Activated CD8-positive, alpha-beta T cell treated with anti-CD3 and anti-CD28 coated beads for 36 hours (primary cell): ENCODE results near the gene POLH. TPM values are rescaled to one million over a fixed set of nuclear protein-coding genes. Genes with fewer than 3 reads are reported as not detected.
"Not testable (repeated sequence)": the region's sequence is repeated elsewhere in the genome, so short reads cannot be mapped to it uniquely, and the experiment has no call there.

Source experiments
- ATAC-seq: fragments of 200-7000 bp; cut with Tn5 transposase; one replicate; pipeline ENCODE4 v1.10.0; 2021; ENCODE audit warnings: mild to moderate bottlenecking, moderate library complexity
- CTCF ChIA-PET: fragments of 350-600 bp; sonication (Branson Sonifier 250); formaldehyde crosslinking; loops from one replicate; lab custom pipeline; 2021; ENCODE audit warnings: antibody characterized with exemption; lab: Charles Lee
- POLR2A ChIA-PET: fragments of 350-600 bp; sonication (Branson Sonifier 250); formaldehyde crosslinking; loops from one replicate; lab custom pipeline; 2021; ENCODE audit warnings: antibody characterized with exemption; lab: Charles Lee
- DNase-seq: peaks from one replicate; pipeline ENCODE4 v3.0.0-alpha.2; 2020
- H3K27ac Mint-ChIP-seq: one replicate; pipeline ENCODE4 v1.8.0; 2021; ENCODE audit warnings: mild to moderate bottlenecking, mixed read lengths
- H3K27me3 Mint-ChIP-seq: one replicate; pipeline ENCODE4 v1.8.0; 2021; ENCODE audit warnings: mixed read lengths
- H3K36me3 Mint-ChIP-seq: one replicate; pipeline ENCODE4 v1.8.0; 2021; ENCODE audit warnings: low read depth, mixed read lengths
- H3K4me1 Mint-ChIP-seq: one replicate; pipeline ENCODE4 v1.8.0; 2021; ENCODE audit warnings: low read depth, mixed read lengths
- H3K4me3 Mint-ChIP-seq: one replicate; pipeline ENCODE4 v1.8.0; 2021; ENCODE audit warnings: mild to moderate bottlenecking, moderate library complexity, mixed read lengths
- H3K9me3 Mint-ChIP-seq: one replicate; pipeline ENCODE4 v1.8.0; 2021; ENCODE audit warnings: mixed read lengths
- CTCF ChIP-seq: fragments of 200-600 bp; IDR thresholded peaks from one replicate; pipeline ENCODE4 v1.8.0; 2022; ENCODE audit warnings: antibody characterized with exemption, mild to moderate bottlenecking
- intact Hi-C: fragments of 100-400 bp; cut with micrococcal nuclease; formaldehyde crosslinking; loops from one replicate; pipeline ENCODE4 v1.10.0; 2022
- total RNA-seq, 2 experiments: library from RNA; stranded (reverse); gene quantifications; one replicate each; pipeline ENCODE4 v1.2.3, GENCODE V29; 2021

The POLH gene
- total RNA-seq, 2 experiments from 2014 or later: 37.9 to 42.1 TPM

- TF ChIP-seq CTCF: no peak
- ATAC-seq (peak; percentile 35), DNase-seq (peak; percentile 74)
- Mint-ChIP-seq H3K27me3 (no peaks in the 10 kb centered on the region), H3K36me3 (peaks cover 29% of the 10 kb centered on the region), H3K4me1 (peaks cover 23% of the 10 kb centered on the region), H3K4me3 (peak overlapping the region; percentile 98), H3K9me3 (no peaks in the 10 kb centered on the region), H3K27ac (peak overlapping the region; percentile 100)
- ChIA-PET CTCF (interaction anchor here (1.1 to 2.5 kb wide), 4 partner anchors 20 to 451 kb away, joined by 3 to 17 read pairs (median 8); partner anchors contain the start of gene VEGFA), POLR2A (interaction anchor here (0.7 to 2.2 kb wide), 7 partner anchors 15 to 146 kb away, joined by 3 to 10 read pairs (median 3); partner anchors contain the start of genes POLH and XPO5)
- intact Hi-C loops: no loop called here
These were observed 52.6 kb downstream of the POLH start for GRCh38 chr6:43628393-43629103.

- Mint-ChIP-seq H3K36me3 (peaks cover 27% of the 10 kb centered on the region), H3K27ac (peak within 1 kb of the TSS; percentile 100), H3K4me3 (peak within 1 kb of the TSS; percentile 98), H3K9me3 (no peaks in the 10 kb centered on the region), H3K27me3 (no peaks in the 10 kb centered on the region), H3K4me1 (peaks cover 23% of the 10 kb centered on the region)
- ATAC-seq (peak; percentile 84), DNase-seq (peak; percentile 99)
- ChIA-PET POLR2A (interaction anchor here (0.8 to 2.2 kb wide), 10 partner anchors 9 to 145 kb away, joined by 3 to 10 read pairs (median 4); partner anchors contain the start of genes POLH, VEGFA and XPO5), CTCF (interaction anchor here (0.9 to 2.5 kb wide), 6 partner anchors 20 to 450 kb away, joined by 4 to 17 read pairs (median 6); partner anchors contain the start of genes DNPH1 and VEGFA)
- intact Hi-C loops: no loop called here
- no peak for TF ChIP-seq CTCF
These were observed 53.1 kb downstream of the POLH start, which contains the start of gene GTPBP2 for GRCh38 chr6:43629104-43629504. Gene GTPBP2, minus strand, starts transcription at chr6:43629264. Its CDS starts 102 bp downstream, at chr6:43629162.

- Mint-ChIP-seq H3K9me3 (no peaks in the 10 kb centered on the region), H3K27ac (peak overlapping the region; percentile 100), H3K36me3 (peaks cover 23% of the 10 kb centered on the region), H3K4me3 (peak overlapping the region; percentile 98), H3K4me1 (peaks cover 24% of the 10 kb centered on the region), H3K27me3 (no peaks in the 10 kb centered on the region)
- peak; percentile 97 for DNase-seq
- ChIA-PET POLR2A (interaction anchor here (0.7 to 2.2 kb wide), 14 partner anchors 9 to 152 kb away, joined by 3 to 10 read pairs (median 4); partner anchors contain the start of genes POLH, TJAP1, VEGFA and XPO5), CTCF (interaction anchor here (0.9 to 2.5 kb wide), 7 partner anchors 16 to 450 kb away, joined by 4 to 17 read pairs (median 5); partner anchors contain the start of genes DNPH1 and VEGFA)
- intact Hi-C loops: no loop called here
- peak; percentile 76 for ATAC-seq
- TF ChIP-seq CTCF: no peak
These were observed 53.7 kb downstream of the POLH start for GRCh38 chr6:43629505-43630300.

- ATAC-seq: no peak
- TF ChIP-seq CTCF: no peak
- no peak for DNase-seq
- peaks cover 15% of the 10 kb centered on the region for H3K36me3 Mint-ChIP-seq
- peak overlapping the region; percentile 69 for H3K27ac Mint-ChIP-seq
- POLR2A ChIA-PET: interaction anchor here (1.3 kb wide), 1 partner anchor 9 kb away, joined by 4 read pairs; no protein-coding TSS in a partner anchor
- H3K4me3 Mint-ChIP-seq: peak overlapping the region; percentile 24
- CTCF ChIA-PET: interaction anchor here (2.5 kb wide), 1 partner anchor 22 kb away, joined by 17 read pairs; no protein-coding TSS in a partner anchor
- H3K9me3 Mint-ChIP-seq: no peaks in the 10 kb centered on the region
- intact Hi-C loops: no loop called here
- no peaks in the 10 kb centered on the region for H3K27me3 Mint-ChIP-seq
- H3K4me1 Mint-ChIP-seq: peaks cover 33% of the 10 kb centered on the region
These were observed 55.1 kb downstream of the POLH start for GRCh38 chr6:43630980-43631619.

GRCh38 chr6:43633002-43633401 lies 57.0 kb downstream of the POLH start:
- ATAC-seq, DNase-seq, H3K9me3 Mint-ChIP-seq, H3K27ac Mint-ChIP-seq, intact Hi-C loops, H3K27me3 Mint-ChIP-seq, H3K4me3 Mint-ChIP-seq: not testable (repeated sequence)
- ChIA-PET POLR2A (interaction anchor here (0.7 to 1.3 kb wide), 2 partner anchors 12 to 15 kb away, joined by 3 to 5 read pairs; partner anchors contain the start of gene RSPH9), CTCF (interaction anchor here (0.7 kb wide), 1 partner anchor 142 kb away, joined by 3 read pairs; no protein-coding TSS in a partner anchor)
- H3K36me3 Mint-ChIP-seq: peaks cover 17% of the 10 kb centered on the region
- H3K4me1 Mint-ChIP-seq: peaks cover 26% of the 10 kb centered on the region
